GM23338 (cell line): Measurements from ENCODE around the gene LRRC3. TPM values are rescaled to one million over a fixed set of nuclear protein-coding genes. Genes with fewer than 3 reads are reported as not detected.

Experiments used
- ATAC-seq: fragments of 200-7000 bp; cut with Tn5 transposase; 3 replicates; pipeline ENCODE4 v1.9.1; 2020
- DNase-seq: peaks from one replicate; pipeline ENCODE4 v3.0.0-alpha.2; 2015; ENCODE audit warnings: low spot score
- H2AFZ ChIP-seq: fragments of 200-600 bp; sonication (generic); 2 replicates; pipeline ENCODE4 v1.8.0; 2016; ENCODE audit warnings: antibody characterized with exemption, mild to moderate bottlenecking, moderate library complexity
- H3F3A ChIP-seq: fragments of 200-600 bp; sonication (generic); replicated peaks from 2 replicates; pipeline ENCODE4 v1.8.0; 2017; ENCODE audit warnings: antibody characterized with exemption, mixed run types, low read depth
- H3K27ac ChIP-seq: fragments of 200-600 bp; sonication (generic); 2 replicates; pipeline ENCODE4 v1.6.1; 2016; ENCODE audit warnings: low read depth
- H3K27me3 ChIP-seq: fragments of 200-600 bp; sonication (generic); 2 replicates; pipeline ENCODE4 v1.8.0; 2016; ENCODE audit warnings: mild to moderate bottlenecking, mixed run types, moderate library complexity; ENCODE audit not compliant: insufficient read depth
- H3K36me3 ChIP-seq: fragments of 200-600 bp; sonication (generic); 2 replicates; pipeline ENCODE4 v1.8.0; 2016; ENCODE audit warnings: mild to moderate bottlenecking; ENCODE audit not compliant: insufficient read depth
- H3K4me1 ChIP-seq: fragments of 200-600 bp; sonication (generic); 2 replicates; pipeline ENCODE4 v1.8.0; 2016; ENCODE audit warnings: mild to moderate bottlenecking, moderate library complexity; ENCODE audit not compliant: insufficient read depth
- H3K4me2 ChIP-seq: fragments of 200-600 bp; sonication (generic); 2 replicates; pipeline ENCODE4 v1.7.1; 2017; ENCODE audit warnings: mixed run types
- H3K4me3 ChIP-seq: fragments of 200-600 bp; sonication (generic); 2 replicates; pipeline ENCODE4 v1.6.1; 2016; ENCODE audit warnings: mixed run types
- H3K79me2 ChIP-seq: fragments of 200-600 bp; sonication (generic); replicated peaks from 2 replicates; pipeline ENCODE4 v1.8.0; 2017; ENCODE audit warnings: mild to moderate bottlenecking; ENCODE audit not compliant: insufficient read depth
- H3K9me2 ChIP-seq: fragments of 200-600 bp; sonication (generic); 2 replicates; pipeline ENCODE4 v1.8.0; 2017; ENCODE audit not compliant: insufficient read depth
- H4K20me1 ChIP-seq: fragments of 200-600 bp; sonication (generic); replicated peaks from 2 replicates; pipeline ENCODE4 v1.8.0; 2017; ENCODE audit warnings: mild to moderate bottlenecking; ENCODE audit not compliant: insufficient read depth
- H3K27ac Mint-ChIP-seq: 2 replicates; pipeline ENCODE4 v1.8.0; 2020; ENCODE audit warnings: inconsistent platforms, mild to moderate bottlenecking, moderate library complexity, mixed read lengths
- H3K27me3 Mint-ChIP-seq: 3 replicates; pipeline ENCODE4 v1.8.0; 2022; ENCODE audit warnings: low read depth, mild to moderate bottlenecking, moderate library complexity, mixed read lengths, inconsistent platforms; ENCODE audit not compliant: insufficient read depth, poor library complexity
- H3K36me3 Mint-ChIP-seq: 3 replicates; pipeline ENCODE4 v1.8.0; 2021; ENCODE audit warnings: low read depth, mild to moderate bottlenecking, inconsistent platforms, moderate library complexity, mixed read lengths
- H3K4me1 Mint-ChIP-seq: 3 replicates; pipeline ENCODE4 v1.8.0; 2020; ENCODE audit warnings: mild to moderate bottlenecking, inconsistent platforms, mixed read lengths
- H3K4me3 Mint-ChIP-seq: 3 replicates; pipeline ENCODE4 v1.8.0; 2021; ENCODE audit warnings: moderate library complexity, mild to moderate bottlenecking, inconsistent platforms, mixed read lengths
- H3K9me3 Mint-ChIP-seq: 3 replicates; pipeline ENCODE4 v1.8.0; 2020; ENCODE audit warnings: moderate library complexity, mild to moderate bottlenecking, inconsistent platforms, mixed read lengths
- CREB1 ChIP-seq: fragments of 250-450 bp; sonication (Bioruptor Pico); IDR thresholded peaks from 2 replicates; pipeline ENCODE4 v1.5.0; 2020; ENCODE audit warnings: low read depth, mild to moderate bottlenecking, moderate library complexity
- CTCF ChIP-seq, 2 experiments: fragments of 200-600 bp in 1 of 2; sonication (generic) in 1 of 2; conservative IDR thresholded peaks; 2 replicates each; pipeline versions ENCODE4 v1.5.1 to v1.6.1; 2016 to 2017; ENCODE audit warnings: antibody characterized with exemption in 2 of 2, low read depth in 2 of 2, mild to moderate bottlenecking in 2 of 2, moderate library complexity in 1 of 2
- ETS1 ChIP-seq: IDR thresholded peaks from 2 replicates; pipeline ENCODE4 v1.6.1; 2016; ENCODE audit warnings: antibody characterized with exemption
- EZH2 ChIP-seq: fragments of 200-600 bp; sonication (generic); IDR thresholded peaks from one replicate; pipeline ENCODE4 v1.8.0; 2017; ENCODE audit warnings: antibody characterized with exemption, mild to moderate bottlenecking, low read depth; ENCODE audit not compliant: unreplicated experiment
- EZH2phosphoT487 ChIP-seq: fragments of 200-600 bp; sonication (generic); IDR thresholded peaks from one replicate; pipeline ENCODE4 v1.8.1; 2018; ENCODE audit warnings: antibody characterized with exemption; ENCODE audit not compliant: unreplicated experiment
- JUNB ChIP-seq: IDR thresholded peaks from one replicate; pipeline ENCODE4 v1.6.1; 2016; ENCODE audit warnings: antibody characterized with exemption; ENCODE audit not compliant: unreplicated experiment
- NANOG ChIP-seq: IDR thresholded peaks from 2 replicates; pipeline ENCODE4 v1.6.1; 2016; ENCODE audit warnings: antibody characterized with exemption, borderline replicate concordance
- POLR2AphosphoS5 ChIP-seq: IDR thresholded peaks from 2 replicates; pipeline ENCODE4 v1.6.1; 2016; ENCODE audit warnings: antibody characterized with exemption, low read depth
- REST ChIP-seq: IDR thresholded peaks from one replicate; pipeline ENCODE4 v1.6.1; 2018; ENCODE audit warnings: antibody characterized with exemption; ENCODE audit not compliant: unreplicated experiment
- STAT1 ChIP-seq: IDR thresholded peaks from one replicate; pipeline ENCODE4 v1.6.1; 2016; ENCODE audit warnings: antibody characterized with exemption; ENCODE audit not compliant: unreplicated experiment
- ZNF114 ChIP-seq: fragments of 250-450 bp; sonication (Bioruptor Pico); IDR thresholded peaks from 2 replicates; pipeline ENCODE4 v1.5.0; 2020; ENCODE audit warnings: mild to moderate bottlenecking, moderate library complexity
- ZNF331 ChIP-seq: fragments of 250-450 bp; sonication (Bioruptor Pico); IDR thresholded peaks from 2 replicates; pipeline ENCODE4 v1.5.0; 2020; ENCODE audit warnings: low read depth, mild to moderate bottlenecking, moderate library complexity
- ZNF462 ChIP-seq: fragments of 250-450 bp; sonication (Bioruptor Pico); IDR thresholded peaks from 2 replicates; pipeline ENCODE4 v1.5.0; 2020; ENCODE audit warnings: mild to moderate bottlenecking, moderate library complexity
- polyA plus RNA-seq: library from polyadenylated mRNA; unstranded; fragments of >200 nt; fragmentation: Nextera tagmentation; extraction: Ambion mirVana; gene quantifications from 2 replicates; pipeline ENCODE4 v1.2.1, GENCODE V29; 2016
- total RNA-seq: library from RNA; depleted of rRNA; stranded (reverse); fragments of >200 nt; shearing (Covaris generic); gene quantifications from 2 replicates; pipeline ENCODE4 v1.2.3, GENCODE V29; 2014

Gene LRRC3
- total and polyA plus RNA-seq, 2 experiments from 2014 or later, result 0.95 to 6.8 TPM

GRCh38 chr21:44408226-44408625 lies 47.1 kb upstream of the LRRC3 start:
- ATAC-seq, result no peak
- Histone ChIP-seq H3K9me2 (peaks cover 6% of the 10 kb centered on the region; the same call in 1 of the 2 replicates), H3K4me2 (no peak overlapping the region), H3K4me3 (no peak overlapping the region), H2AFZ (no peak overlapping the region), H3F3A (peaks cover 11% of the 10 kb centered on the region), H3K79me2 (no peaks in the 10 kb centered on the region), H3K36me3 (no peaks in the 10 kb centered on the region), H3K4me1 (no peaks in the 10 kb centered on the region), H3K27me3 (no peaks in the 10 kb centered on the region), H4K20me1 (no peaks in the 10 kb centered on the region), H3K27ac (no peak overlapping the region)
- no peak for TF ChIP-seq NANOG
- TF ChIP-seq ZNF462, result no peak
- TF ChIP-seq ETS1, result no peak
- TF ChIP-seq ZNF114 (CRISPR knock-in tag), result no peak
- TF ChIP-seq STAT1, result no peak
- no peak for TF ChIP-seq POLR2AphosphoS5
- no peak for TF ChIP-seq JUNB
- TF ChIP-seq ZNF331 (CRISPR knock-in tag), result no peak
- no peak for TF ChIP-seq CTCF (conservative IDR thresholded peaks at IDR 0.05; ENCODE audit: low read depth in 2 of 2)
- no peak for TF ChIP-seq EZH2
- no peak for TF ChIP-seq CREB1 (CRISPR knock-in tag)
- TF ChIP-seq REST, result no peak
- no peak for TF ChIP-seq EZH2phosphoT487
- H3K9me3 Mint-ChIP-seq, result peaks cover 34% of the 10 kb centered on the region
- peaks cover 4% of the 10 kb centered on the region for H3K27me3 Mint-ChIP-seq
- no peak overlapping the region for H3K4me3 Mint-ChIP-seq
- no peaks in the 10 kb centered on the region for H3K4me1 Mint-ChIP-seq
- peaks cover 22% of the 10 kb centered on the region; the same call in 2 of the 3 replicates for H3K36me3 Mint-ChIP-seq
- H3K27ac Mint-ChIP-seq, result no peak overlapping the region
- no peak for DNase-seq
